Neutrophil (primary cell): ENCODE data around the gene MYO1F.

Experiments used
- H3K27ac ChIP-seq: fragments of 200-600 bp; sonication (generic); 2 replicates; pipeline ENCODE4 v1.5.1; 2016; ENCODE audit warnings: mild to moderate bottlenecking, moderate library complexity
- H3K27me3 ChIP-seq: fragments of 200-600 bp; sonication (generic); 2 replicates; pipeline ENCODE4 v1.6.0; 2016; ENCODE audit warnings: mild to moderate bottlenecking
- H3K36me3 ChIP-seq: fragments of 200-600 bp; sonication (generic); 2 replicates; pipeline ENCODE4 v1.5.1; 2017
- H3K4me1 ChIP-seq, 2 experiments: fragments of 200-600 bp in 1 of 2; sonication (generic) in 1 of 2; 1 replicate in 1 of 2; 2 replicates in 1 of 2; pipeline versions ENCODE4 v1.5.1 to v1.6.1; 2013 to 2016; ENCODE audit warnings: low read depth in 1 of 2, low read length in 1 of 2, mild to moderate bottlenecking in 1 of 2, moderate library complexity in 1 of 2; ENCODE audit not compliant: control insufficient read depth in 1 of 2, insufficient read depth in 1 of 2
- H3K4me3 ChIP-seq, 2 experiments: fragments of 200-600 bp in 1 of 2; sonication (generic) in 1 of 2; 1 replicate in 1 of 2; 2 replicates in 1 of 2; pipeline ENCODE4 v1.5.1; 2013 to 2016; ENCODE audit warnings: low read depth in 1 of 2, low read length in 1 of 2, mild to moderate bottlenecking in 1 of 2, moderate library complexity in 1 of 2
- H3K9me3 ChIP-seq: fragments of 200-600 bp; sonication (generic); 2 replicates; pipeline ENCODE4 v1.5.1; 2016
- TF ChIP-seq, protein P1 (sequence below): fragments of 200-600 bp; sonication (generic); IDR thresholded peaks from 2 replicates; pipeline ENCODE4 v1.5.1; 2016; ENCODE audit warnings: antibody characterized with exemption

MYO1F gene

GRCh38 chr19:8595651-8596050 is 18.4 kb upstream of the MYO1F start:
- H3K27me3 ChIP-seq = peaks cover 54% of the 10 kb centered on the region
- H3K4me3 ChIP-seq = no peak overlapping the region
- TF ChIP-seq, protein P1, sequence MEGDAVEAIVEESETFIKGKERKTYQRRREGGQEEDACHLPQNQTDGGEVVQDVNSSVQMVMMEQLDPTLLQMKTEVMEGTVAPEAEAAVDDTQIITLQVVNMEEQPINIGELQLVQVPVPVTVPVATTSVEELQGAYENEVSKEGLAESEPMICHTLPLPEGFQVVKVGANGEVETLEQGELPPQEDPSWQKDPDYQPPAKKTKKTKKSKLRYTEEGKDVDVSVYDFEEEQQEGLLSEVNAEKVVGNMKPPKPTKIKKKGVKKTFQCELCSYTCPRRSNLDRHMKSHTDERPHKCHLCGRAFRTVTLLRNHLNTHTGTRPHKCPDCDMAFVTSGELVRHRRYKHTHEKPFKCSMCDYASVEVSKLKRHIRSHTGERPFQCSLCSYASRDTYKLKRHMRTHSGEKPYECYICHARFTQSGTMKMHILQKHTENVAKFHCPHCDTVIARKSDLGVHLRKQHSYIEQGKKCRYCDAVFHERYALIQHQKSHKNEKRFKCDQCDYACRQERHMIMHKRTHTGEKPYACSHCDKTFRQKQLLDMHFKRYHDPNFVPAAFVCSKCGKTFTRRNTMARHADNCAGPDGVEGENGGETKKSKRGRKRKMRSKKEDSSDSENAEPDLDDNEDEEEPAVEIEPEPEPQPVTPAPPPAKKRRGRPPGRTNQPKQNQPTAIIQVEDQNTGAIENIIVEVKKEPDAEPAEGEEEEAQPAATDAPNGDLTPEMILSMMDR = no peak
- no peaks in the 10 kb centered on the region for H3K36me3 ChIP-seq
- H3K4me1 ChIP-seq = peaks cover 7 to 14% of the 10 kb centered on the region in 2 experiments
- peaks cover 8% of the 10 kb centered on the region for H3K9me3 ChIP-seq
- H3K27ac ChIP-seq = no peak overlapping the region

GRCh38 chr19:8593931-8594330 is 16.7 kb upstream of the MYO1F start:
- TF ChIP-seq, protein P1 = no peak
- Histone ChIP-seq H3K36me3 (no peaks in the 10 kb centered on the region), H3K4me1 (peaks cover 7 to 14% of the 10 kb centered on the region in 2 experiments), H3K27me3 (peaks cover 69% of the 10 kb centered on the region), H3K9me3 (peaks cover 8% of the 10 kb centered on the region), H3K27ac (no peak overlapping the region), H3K4me3 (no peak overlapping the region)

DNA sequence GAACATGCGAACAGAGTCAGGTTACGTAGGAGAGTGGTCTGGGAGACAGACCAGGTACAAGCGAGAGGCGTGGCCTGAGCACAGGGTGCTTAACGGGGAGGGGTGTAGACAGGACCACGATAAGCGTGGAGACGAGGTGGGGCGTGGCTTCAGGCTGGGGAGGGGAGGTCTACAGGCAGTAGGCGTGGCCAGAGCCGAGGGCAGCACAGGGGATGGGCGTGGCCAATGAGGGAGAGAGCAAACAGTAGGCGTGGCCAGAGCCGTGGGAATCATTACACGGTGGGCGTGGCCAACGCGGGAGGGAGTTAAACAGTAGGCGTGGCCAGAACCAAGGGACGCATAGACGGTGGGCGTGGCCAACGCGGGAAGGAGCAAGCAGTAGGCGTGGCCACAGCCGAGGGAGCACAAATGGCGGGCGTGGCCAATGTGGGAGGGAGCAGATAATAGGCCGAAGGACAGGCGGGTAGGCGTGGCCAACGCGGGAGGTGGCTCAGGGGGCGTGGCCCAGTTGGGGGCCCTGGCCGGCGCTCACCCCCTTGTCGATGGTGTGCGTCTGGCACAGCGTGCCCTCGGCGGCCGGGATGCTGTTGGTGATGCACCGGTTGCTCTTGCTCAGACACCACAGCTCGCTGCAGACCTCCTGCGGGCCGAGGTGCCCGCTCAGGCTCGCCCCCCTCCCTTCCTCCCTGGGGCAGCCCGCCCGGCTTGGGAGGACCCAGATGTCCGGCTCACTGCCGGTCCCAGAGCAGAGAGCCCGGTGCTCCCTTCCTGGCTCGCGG is 15.2 kb upstream of the MYO1F start:
- TF ChIP-seq, protein P1 = no peak
- Histone ChIP-seq H3K4me1 (peaks cover 7 to 14% of the 10 kb centered on the region in 2 experiments), H3K9me3 (peaks cover 8% of the 10 kb centered on the region), H3K27me3 (peaks cover 80% of the 10 kb centered on the region), H3K27ac (no peak overlapping the region), H3K4me3 (peak overlapping the region; percentile 18 to 30), H3K36me3 (no peaks in the 10 kb centered on the region)

- H3K27me3 ChIP-seq = peaks cover 63% of the 10 kb centered on the region
- no peak overlapping the region for H3K27ac ChIP-seq
- H3K9me3 ChIP-seq = peaks cover 6% of the 10 kb centered on the region
- no peaks in the 10 kb centered on the region for H3K36me3 ChIP-seq
- TF ChIP-seq, protein P1 = no peak
- peaks cover 7 to 14% of the 10 kb centered on the region in 2 experiments for H3K4me1 ChIP-seq
- no peak overlapping the region for H3K4me3 ChIP-seq
These were observed 12.0 kb upstream of the MYO1F start for GRCh38 chr19:8589177-8589714.

DNA sequence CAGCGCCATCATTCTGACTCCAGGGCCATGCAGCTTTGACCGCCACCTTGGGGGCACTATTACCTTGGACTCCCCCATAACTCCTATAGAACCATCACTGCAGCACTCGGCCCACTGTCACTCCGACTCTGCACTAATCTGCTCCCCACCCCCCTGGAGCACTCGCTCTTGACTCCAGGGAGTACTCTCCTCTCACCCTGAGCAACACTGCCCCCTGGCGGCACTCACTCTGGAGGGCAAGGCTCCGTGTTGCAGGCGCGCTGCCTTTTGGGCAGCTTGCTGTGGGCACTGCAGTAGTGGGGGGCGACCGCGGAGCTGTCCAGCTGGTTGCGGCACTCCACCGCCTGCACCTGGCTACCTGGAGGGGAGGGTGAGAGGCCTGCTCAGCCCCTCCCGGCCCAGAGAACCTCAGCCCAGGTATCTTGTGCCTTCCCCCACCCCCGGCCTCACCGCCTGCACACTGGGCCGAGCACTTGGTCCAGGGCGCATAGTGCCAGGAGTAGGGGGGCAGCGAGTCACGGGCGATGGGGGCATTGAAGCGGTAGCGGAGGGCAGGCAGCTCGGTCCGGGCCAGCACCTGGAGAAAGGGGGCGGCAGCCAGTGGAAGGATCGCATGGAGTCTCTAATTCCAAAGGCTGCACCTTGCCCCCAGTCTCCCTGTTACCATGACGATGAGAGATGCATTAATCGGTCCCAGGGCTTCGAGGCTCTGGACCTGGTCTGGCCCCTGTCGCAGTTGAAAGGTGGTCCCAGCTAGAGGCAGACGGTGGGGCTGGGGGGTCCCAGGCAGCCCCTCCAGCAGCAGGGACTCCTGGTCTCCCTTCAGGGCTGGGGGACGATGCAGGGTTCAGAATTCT is 8.9 kb upstream of the MYO1F start:
- no peak overlapping the region for H3K27ac ChIP-seq
- H3K4me3 ChIP-seq = no peak overlapping the region
- H3K36me3 ChIP-seq = no peaks in the 10 kb centered on the region
- TF ChIP-seq, protein P1 = peak; percentile 62
- H3K27me3 ChIP-seq = peaks cover 31% of the 10 kb centered on the region
- peaks cover 0 to 2% of the 10 kb centered on the region in 2 experiments for H3K4me1 ChIP-seq
- no peaks in the 10 kb centered on the region for H3K9me3 ChIP-seq
